Stimulated activated CD8-positive, alpha-beta memory T cell treated with anti-CD3 and anti-CD28 coated beads, Interleukin-4, amount 100 ng/mL, for 4 hours (primary cell): Measurements from ENCODE around the gene SLC24A3.

Experiments
- DNase-seq, 2 donors: peaks; one replicate each; pipeline ENCODE4 v3.0.0-alpha.2; 2020; ENCODE audit warnings: low read depth in 2 of 2, low spot score in 1 of 2

Gene SLC24A3

GRCh38 chr20:19380211-19380610 is 167.8 kb downstream of the SLC24A3 start:
- no peak for DNase-seq

DNA sequence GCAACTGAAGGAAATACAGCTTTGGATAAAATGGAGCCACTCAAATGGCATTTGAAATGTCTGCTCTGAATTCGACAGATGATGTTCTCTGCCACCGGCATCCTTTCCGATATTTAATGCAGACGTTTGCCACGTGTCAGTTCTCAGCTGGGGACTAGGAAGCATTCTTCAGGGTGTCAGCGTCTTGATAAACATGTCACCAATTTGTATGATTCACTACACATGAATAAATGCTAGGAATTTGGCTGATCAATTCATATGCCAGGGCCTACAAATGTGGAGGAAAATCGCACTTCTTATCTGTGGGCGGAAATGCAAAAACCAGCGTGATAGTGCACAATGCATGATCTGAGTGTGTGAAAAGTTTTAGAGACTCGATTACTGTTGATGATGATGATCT is 169.5 kb downstream of the SLC24A3 start:
- DNase-seq: no peak

DNA sequence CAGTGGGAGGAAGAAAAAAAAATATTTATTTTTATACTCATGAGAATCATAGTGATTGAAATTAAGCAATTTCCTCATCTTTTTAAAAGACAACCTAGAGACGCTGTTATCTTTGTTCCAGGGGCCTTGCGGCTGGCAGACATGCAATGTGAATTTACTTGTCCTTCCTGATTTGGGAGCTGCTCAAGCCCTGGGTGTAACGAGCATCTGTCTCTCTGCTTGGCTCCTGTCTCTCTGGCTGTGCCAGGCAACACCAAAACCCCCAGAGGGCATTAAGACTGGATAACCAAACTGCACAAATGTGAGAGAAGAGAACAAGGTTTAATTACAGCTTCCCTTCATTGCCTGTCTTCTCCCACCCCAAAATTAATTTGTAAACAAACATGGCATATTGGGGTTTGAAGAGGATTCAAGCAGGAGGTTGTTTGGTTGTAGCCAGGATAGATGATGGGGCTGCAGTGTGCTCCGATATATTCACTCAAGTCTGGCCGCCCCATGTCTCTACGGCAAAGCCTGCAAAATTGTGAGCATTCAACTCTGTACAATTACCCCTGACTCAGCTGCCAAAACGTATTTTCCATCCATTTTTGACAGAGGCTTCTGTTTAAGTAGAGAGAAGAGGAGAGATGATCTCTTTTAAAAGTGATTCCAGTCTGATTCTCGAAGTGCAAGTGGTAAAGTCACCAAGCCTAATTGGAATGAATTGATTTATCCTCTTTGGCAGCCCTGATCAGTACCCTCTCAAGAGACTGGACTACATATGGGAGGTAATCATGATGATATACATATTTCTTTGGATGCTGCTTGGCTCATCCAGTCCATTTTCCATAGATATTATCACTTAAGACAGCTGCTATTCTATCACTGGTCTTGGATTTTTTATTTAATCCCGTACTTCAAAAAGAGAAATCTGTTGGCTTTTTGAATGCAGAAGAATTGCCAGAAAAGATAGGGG is 170.2 kb downstream of the SLC24A3 start:
- no peak for DNase-seq

GRCh38 chr20:19384940-19385339 is 172.5 kb downstream of the SLC24A3 start:
- DNase-seq: no peak

GRCh38 chr20:19387251-19387650 is 174.8 kb downstream of the SLC24A3 start:
- DNase-seq: no peak

GRCh38 chr20:19392344-19393130 is 180.1 kb downstream of the SLC24A3 start:
- no peak for DNase-seq

DNA sequence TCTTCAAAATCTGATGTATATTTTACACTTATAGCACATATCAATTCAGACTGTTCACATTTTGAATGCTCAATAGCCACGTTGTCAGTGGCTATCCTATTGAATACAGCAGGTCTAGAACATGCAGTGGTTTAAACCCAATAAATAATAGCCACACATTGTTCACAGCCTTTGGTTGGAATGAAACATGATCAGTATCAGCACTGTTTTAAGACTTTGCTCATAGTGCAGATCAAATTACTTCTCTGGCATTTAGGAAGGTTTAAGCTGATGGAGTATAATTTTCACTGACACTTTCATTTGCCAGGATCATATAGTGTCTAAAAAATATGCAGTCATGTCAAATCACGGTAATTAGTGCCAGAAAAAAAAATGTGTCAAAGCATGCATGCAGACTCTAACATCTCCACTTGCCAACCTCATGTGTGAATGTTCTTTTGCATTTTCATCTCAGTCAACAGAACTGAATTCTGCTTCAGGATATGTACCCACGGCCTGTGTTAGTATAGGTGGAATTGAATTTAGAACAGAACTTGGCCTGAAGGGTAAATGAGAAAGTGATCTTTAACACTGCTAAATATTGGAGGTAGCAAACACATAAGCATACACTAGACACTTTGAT is 184.1 kb downstream of the SLC24A3 start:
- no peak for DNase-seq

DNA sequence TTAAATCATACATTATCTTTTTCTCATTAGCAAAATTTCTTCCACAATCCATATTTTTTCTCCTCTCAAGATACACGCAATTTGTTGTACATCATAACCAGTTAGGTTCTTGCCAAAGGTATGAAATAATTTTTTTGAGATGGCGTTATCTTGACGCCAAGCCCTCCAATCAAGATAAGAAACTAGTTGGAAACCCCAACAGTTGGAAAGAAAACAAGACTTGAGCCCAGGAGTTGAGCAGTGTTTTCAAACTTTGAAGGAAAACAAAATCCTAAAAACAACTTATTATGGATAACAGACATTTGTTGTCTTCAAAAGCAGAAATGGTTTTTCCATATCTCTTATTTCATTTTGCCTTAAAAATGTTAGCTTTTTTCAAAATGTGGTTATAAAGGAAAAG is 184.8 kb downstream of the SLC24A3 start:
- no peak for DNase-seq

- DNase-seq: no peak
Measured at GRCh38 chr20:19397666-19398065, 185.2 kb downstream of the SLC24A3 start.

DNA sequence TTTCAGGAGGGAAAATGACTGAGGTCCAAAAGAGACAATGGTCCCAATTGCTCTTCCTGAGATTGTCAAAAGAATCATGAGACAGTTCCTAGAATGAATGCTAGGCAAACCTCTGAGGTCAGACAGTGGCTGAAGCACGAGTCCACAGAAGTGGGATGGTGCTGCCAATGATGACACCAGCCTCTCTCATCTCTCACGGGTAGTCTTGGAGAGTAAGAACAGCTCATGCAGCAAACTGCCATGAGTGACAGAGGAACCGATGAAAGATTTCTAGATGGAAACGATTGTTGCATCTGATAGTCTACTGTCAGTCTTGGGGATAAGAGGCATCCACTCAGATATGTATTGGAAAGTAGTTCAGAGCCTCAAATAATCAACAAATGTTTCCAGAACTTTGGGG is 188.7 kb downstream of the SLC24A3 start:
- DNase-seq: no peak

DNA sequence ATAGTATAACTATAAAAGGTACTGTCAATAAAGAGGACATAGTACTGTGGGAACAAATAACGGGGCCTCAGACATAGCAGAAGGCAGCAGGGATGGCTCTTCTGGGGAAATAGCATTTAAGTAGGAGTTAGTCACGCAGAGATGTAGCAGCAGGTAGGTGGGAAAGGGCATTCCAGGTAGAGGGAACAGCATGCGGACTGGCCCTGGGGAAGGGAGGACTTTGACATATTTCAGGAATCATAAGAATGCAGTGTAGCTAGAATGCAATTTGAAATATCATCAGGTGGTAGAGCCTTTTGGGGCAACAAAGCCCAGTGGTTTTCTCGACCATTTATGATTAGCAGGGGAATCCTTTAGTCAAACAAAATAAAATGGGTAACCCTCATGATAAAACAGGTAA is 191.1 kb downstream of the SLC24A3 start:
- no peak for DNase-seq

- no peak for DNase-seq
Measured at GRCh38 chr20:19404826-19405225, 192.4 kb downstream of the SLC24A3 start.

DNA sequence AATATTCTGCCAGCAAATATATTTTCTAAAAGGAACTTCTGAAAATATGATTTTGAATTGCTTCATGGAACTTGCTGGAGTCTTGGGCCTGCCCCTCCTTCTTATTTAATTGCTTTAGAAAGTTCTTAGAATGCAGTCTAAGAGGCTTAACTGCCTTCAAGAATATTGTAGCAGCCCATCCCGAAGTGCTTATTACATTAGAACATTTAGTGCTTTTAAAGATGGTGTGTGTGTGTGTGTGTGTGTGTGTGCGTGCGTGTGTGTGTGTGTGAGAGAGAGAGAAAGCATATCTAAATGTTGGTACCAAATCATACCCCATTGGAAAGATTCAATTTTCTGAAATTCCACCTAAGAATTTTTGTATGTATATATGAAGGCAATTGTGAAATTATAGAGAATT is 193.5 kb downstream of the SLC24A3 start:
- no peak for DNase-seq

DNA sequence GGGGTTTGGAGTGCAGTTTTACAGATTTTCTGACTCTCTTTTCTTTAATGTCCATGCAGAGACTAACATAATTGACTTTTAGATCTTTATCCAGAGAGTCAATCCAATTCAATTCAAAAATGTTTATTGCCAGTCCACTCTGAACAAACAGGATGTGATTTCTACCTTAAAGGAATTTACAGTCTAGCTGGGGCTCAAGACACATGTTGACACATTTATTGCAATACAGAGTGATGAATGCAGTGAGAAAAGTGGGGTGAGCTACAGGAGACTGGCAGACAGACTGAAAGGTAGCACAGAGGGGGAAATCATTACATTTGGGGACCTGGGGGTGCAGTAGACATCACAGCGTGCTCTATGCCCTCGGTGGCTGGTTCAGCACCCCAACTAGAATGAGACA is 193.9 kb downstream of the SLC24A3 start:
- DNase-seq: no peak

- no peak for DNase-seq
Measured at GRCh38 chr20:19407196-19407595, 194.8 kb downstream of the SLC24A3 start.

DNA sequence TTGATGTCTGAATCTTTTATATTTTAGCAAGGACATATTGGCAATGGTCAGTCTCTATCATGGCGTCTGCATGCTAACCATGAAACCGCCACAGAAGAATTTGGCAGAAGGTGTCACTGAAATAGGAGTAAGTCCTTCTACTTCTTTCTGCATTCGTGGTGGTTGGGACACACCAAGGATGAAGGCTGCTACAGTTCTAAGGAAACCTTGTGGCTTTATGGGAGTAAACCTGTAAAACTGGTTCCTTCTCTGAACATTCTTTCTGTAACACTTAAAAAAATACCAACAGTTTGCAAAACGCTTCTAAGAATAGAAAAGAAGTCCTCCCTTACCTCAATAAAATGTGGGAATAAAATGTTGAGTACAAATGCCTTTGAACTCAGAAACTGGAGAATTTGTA is 195.3 kb downstream of the SLC24A3 start:
- DNase-seq: no peak

- no peak for DNase-seq
Measured at GRCh38 chr20:19408971-19409370, 196.5 kb downstream of the SLC24A3 start.

GRCh38 chr20:19411811-19412210 is 199.4 kb downstream of the SLC24A3 start:
- no peak for DNase-seq

GRCh38 chr20:19412254-19412653 is 199.8 kb downstream of the SLC24A3 start:
- no peak for DNase-seq

GRCh38 chr20:19414600-19414999 is 202.2 kb downstream of the SLC24A3 start:
- no peak for DNase-seq

DNA sequence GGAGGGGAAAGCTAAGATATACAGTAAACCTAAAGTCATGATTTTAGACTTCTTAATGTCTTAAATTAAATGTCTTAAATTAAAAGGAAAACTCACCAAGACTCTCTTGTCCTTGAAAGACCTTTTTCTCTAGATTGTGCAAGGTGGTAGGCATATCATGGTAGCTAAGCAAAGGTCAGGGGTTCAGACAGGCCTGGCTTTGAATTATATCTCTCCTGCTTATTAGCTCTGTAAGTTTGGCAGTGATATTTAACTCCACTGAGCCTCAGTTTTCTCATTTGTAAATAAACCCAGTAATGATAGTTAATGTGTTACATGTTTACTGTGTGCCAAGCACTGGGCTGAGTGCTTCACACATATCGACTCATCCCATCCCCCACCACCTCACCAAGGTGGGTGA is 203.3 kb downstream of the SLC24A3 start:
- no peak for DNase-seq

- DNase-seq: no peak
Measured at GRCh38 chr20:19416627-19417026, 204.2 kb downstream of the SLC24A3 start.
